Epidermal melanocyte (primary cell): ENCODE data around the gene L1CAM.

Experiments
- DNase-seq: peaks from one replicate; pipeline ENCODE4 v3.0.0; 2011; ENCODE audit warnings: low spot score; ENCODE audit not compliant: insufficient read length

L1CAM gene, protein sequence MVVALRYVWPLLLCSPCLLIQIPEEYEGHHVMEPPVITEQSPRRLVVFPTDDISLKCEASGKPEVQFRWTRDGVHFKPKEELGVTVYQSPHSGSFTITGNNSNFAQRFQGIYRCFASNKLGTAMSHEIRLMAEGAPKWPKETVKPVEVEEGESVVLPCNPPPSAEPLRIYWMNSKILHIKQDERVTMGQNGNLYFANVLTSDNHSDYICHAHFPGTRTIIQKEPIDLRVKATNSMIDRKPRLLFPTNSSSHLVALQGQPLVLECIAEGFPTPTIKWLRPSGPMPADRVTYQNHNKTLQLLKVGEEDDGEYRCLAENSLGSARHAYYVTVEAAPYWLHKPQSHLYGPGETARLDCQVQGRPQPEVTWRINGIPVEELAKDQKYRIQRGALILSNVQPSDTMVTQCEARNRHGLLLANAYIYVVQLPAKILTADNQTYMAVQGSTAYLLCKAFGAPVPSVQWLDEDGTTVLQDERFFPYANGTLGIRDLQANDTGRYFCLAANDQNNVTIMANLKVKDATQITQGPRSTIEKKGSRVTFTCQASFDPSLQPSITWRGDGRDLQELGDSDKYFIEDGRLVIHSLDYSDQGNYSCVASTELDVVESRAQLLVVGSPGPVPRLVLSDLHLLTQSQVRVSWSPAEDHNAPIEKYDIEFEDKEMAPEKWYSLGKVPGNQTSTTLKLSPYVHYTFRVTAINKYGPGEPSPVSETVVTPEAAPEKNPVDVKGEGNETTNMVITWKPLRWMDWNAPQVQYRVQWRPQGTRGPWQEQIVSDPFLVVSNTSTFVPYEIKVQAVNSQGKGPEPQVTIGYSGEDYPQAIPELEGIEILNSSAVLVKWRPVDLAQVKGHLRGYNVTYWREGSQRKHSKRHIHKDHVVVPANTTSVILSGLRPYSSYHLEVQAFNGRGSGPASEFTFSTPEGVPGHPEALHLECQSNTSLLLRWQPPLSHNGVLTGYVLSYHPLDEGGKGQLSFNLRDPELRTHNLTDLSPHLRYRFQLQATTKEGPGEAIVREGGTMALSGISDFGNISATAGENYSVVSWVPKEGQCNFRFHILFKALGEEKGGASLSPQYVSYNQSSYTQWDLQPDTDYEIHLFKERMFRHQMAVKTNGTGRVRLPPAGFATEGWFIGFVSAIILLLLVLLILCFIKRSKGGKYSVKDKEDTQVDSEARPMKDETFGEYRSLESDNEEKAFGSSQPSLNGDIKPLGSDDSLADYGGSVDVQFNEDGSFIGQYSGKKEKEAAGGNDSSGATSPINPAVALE

DNA sequence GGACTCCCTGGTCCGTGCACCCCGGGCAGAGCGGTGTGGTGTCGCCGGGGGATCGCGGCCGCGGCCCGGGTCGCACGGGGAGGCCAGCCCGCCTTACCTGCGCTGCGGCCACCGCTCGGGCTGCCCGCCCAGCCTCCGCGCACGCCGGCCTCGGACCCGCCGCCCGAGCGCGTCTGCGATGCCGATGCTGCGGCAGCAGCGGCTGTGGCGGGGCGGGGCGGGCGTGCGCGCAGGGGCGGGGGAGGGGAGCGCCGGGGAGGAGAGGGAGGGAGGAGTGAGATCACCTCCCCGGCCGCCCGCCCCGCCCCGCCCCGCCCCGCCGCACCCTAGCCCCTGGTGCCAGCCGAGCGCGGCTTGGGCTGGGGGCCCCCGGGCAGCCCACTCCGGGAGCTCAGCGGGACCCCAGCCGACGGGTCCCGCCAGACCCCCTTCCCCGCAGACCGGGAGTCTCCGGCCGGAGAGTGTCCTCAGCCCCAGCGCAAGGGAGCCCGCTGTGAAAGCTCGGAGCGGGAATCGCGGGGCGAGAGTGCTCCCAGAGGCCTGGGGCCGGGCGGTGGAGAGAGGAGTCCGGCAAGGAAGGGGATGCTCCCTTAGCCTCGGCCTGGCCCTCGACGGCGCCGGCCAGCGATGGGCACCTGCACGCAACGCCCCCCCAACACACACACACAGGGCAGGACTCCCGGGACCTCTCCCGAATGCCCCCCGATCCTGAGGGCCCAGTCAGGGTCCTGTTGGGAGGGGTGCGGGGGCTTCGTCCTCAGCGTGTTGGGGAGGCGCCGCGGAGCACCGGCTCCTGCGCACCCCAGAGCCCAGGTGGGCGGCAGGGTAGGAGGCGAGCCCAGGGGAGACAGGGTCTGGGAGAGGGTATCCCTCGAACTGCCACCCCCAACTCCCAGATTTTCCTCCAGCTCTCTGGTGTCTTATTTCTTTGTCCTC, at the start of gene L1CAM:
L1CAM (minus strand) TSS at position 206 of the 936 bp plus-strand sequence. CDS start 10,337 bp downstream, outside the sequence.
- no peak for DNase-seq

DNA sequence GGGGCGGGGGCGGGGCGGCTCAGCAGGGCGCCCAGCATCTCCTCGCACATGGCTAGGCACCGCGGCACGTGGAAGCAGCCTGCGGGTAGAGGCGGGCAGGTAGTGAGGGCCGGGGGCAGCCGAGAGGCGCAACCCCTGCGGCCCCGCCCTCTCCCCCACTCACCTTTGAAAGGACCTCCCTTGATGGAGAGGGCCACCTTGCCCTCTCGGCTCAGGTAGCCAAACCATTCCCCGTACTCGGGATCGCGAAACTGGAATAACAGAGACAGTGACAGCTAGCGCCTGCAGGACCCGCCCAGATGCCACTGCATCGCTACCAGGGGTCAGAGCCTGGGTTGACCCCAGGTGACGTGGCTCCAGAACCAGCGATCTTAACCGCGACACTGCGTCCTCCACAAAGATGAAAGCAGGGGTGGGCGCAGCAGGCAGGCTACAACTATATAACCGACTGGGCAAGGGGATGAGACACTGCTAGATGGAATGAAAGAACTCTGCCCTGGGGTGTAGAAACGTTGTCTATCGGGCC, 49.4 kb upstream of the L1CAM start:
- no peak for DNase-seq

DNA sequence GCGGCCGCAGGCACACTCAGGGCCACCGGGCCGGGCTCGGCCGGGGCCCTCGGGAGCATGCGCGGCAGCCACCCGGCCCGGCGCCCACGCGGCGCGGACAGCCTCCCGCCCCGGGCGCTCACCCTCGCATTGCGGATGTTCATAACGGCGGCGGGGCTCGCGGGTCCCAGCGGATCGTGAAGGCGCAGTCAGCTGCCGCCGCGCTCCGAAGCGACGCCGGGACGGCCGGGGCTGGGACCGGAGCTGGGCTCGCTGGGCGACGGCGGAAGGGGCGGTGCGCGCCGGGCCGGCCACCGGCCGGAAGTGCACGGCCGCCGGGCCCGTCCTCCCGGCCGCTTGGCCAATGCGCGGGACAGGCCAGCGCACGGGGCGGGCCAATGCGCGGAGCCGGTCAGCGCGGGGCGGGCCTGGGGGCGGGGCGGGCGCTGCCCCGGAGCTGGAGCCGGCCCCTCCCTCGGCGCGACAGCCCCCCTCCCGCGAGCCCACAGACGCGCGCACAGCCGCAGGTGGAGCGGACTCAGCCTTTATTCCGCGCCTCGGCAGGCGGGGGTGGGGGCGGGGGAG, 48.9 kb upstream of the L1CAM start, which contains the start of gene NAA10:
NAA10 (minus strand) TSS at position 276 of the 564 bp plus-strand sequence; CDS start at position 143, 133 bp downstream.
- DNase-seq, result peak; percentile 80

DNA sequence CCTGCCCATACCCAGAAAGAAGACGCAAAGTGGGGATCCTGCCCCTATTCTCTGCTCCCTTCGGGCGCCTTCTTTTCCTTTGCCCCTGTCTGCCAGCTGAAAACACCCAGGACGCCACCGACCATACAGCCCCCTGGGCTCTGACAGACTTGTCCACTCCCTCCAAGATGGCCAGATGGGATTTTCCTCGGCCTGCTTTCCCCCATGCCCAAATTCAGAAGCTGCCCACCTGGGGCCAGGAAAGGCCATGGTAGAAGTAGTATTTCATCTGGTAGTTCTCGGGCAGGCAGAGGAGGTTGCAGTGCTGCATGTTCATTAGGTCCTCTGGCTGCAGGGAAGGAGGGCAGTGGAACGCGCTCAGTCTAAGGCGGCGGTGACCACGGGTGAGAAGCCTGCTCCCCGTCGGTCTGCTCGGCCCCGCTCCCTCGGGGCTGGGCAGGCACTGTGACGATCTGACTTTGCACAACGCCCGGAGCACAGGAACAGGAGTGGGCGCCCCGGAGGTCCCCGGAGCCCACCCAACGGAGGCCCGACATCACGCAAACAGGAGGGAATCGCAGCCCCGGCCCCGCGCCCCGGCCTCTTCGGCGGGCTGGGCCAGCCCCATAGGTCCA, 48.3 kb upstream of the L1CAM start:
- no peak for DNase-seq

DNA sequence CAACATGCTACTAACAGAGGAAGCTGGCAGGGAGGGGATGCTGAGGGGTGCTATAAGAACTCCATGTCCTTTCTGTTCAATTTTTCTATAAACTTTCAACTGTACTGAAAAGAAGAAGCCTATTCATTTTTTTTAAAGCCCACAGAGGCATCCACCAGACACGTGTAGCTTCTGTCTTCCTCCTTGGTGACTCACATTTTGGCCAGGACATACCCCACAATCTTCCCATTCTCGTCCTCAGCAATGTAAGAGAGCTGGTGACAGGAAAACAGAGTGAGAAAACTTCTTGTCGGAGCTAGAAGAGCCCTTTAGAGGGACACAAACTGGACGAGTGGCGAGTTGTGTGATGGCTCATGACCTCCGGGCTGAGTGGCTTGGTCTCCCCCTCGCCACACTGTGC, 47.8 kb upstream of the L1CAM start:
- no peak for DNase-seq

DNA sequence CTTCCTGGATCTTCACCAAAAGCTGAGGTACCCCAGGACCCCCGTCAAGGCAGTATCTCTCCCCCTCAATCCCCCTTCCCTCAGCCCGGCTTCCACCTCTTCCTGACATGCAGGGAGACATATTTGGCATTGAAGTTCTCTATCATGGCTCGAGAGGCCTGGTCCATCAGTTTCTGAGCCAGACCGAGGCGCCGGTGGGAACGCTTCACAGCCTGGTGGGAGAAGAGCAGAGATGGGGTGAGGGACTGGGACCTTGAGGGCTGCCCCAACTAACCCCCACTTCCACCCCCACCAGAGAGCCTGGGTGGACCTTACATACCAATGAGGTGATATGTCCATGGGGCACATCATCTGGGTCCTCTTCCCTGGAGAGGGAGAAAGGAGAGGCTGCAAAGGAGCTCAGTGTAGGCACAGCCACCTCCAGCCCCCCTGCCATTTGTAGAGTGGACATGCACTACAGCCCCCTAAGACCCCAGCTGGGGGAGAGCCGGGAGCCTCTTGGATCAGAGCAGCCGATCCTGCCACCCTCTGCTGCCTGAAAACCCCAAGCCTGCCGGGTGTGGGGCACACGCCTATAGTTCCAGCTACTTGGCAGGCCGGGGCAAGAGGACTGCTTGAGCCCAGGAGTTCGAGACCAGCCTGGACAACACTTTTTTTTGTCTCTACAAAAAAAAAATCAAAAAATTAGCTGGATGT, 46.4 kb upstream of the L1CAM start:
- DNase-seq, result no peak

DNA sequence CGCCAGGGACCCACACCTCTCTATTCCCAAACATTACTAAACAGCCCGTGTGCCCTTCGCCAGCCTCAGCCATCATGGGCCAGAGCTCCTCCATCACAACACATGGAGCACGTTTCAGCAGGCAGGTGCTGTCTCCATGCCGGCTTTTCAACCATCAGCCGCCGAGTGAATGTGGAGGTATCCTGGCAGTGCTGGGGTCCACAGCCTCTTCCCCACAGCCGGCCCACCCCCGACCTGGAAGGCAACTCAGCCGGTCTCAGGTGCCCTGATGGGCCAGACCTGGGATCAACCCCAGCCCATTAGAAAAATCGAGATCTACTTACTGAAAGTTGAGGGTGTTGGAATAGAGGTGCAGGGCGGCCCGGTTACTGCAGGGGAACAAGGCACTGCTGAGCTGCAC, 45.8 kb upstream of the L1CAM start:
- no peak for DNase-seq

DNA sequence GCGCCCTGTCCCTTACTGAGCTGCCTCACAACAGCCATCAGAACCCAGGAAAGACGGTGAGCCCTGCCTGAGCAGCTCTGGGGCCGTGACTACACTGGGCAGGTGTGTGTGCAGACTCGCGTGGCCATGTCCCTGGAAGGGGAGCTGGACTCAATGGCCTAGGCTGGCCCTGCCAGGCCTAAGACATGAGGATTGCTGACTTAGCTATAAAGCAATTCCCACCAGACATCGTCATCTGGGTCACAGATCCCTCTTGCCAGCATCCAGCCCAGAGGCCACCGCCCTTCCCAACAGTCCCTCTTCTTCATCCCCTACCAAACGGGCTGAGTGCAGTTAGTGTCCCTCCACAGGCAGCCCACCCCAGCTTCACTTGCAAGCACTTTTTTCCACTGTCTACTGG, 45.2 kb upstream of the L1CAM start:
- no peak for DNase-seq

DNA sequence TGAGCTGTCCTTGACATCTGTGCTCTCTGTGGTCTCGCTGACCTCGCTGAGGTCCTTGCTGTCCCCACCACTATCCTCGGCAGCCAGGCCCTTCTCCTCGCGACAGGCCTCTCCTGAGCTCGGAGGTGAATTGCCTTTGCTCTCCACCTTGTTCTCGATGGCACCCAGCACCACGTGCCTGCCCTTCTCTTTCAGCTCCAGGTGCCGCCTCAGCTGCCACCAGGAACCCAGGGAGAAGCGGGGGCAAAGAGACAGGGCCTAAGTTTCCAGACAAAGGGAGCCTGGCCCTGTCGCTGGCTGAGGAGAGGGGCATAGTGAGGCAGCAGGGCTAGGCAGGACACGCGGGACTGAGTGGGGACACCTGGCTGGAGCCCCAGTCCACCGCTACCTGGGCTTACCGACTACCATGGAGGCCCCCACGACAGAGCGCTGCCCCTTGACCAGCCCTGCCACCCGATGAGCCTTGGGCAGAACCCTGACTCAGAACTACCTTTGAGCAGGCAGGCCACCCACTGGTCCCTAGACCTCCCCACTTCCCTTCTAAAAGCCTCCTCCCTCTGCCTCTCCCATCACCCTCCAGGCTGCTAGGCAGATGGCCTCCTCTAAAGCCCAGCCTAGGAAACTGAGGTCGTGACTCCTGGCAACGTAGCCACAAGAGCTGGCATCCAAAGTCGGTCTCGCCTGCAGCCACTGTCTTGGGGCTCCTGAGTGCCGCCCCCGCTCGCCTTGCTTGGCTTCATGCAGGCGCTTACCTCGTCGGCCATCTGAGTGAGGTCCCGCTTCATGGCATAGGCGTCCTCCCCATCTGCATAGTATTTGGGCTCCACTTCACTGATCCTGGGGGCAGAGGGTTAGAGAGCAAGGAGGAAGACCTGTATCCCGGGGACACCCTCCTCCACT, 44.3 kb upstream of the L1CAM start:
- no peak for DNase-seq

DNA sequence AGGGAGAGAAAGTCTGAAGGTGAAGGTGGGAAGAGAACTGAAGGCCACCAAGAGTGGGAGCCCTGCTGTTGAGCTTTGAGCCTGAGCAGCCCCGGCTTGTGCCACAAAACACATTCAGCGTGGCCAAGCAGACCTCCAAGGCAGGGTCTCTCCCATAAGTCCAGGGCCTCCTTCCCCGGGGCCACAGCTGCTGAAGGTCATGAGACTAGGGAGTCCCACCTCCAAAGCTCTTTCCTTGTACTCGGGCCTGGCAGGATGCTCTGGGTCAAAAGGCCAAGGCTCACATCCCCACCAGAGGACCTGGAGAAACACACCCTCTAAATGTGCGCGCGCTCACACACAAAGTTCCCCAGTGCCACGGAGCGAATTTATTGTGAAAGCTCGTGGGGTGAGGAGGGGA, 43.6 kb upstream of the L1CAM start:
- DNase-seq, result no peak

DNA sequence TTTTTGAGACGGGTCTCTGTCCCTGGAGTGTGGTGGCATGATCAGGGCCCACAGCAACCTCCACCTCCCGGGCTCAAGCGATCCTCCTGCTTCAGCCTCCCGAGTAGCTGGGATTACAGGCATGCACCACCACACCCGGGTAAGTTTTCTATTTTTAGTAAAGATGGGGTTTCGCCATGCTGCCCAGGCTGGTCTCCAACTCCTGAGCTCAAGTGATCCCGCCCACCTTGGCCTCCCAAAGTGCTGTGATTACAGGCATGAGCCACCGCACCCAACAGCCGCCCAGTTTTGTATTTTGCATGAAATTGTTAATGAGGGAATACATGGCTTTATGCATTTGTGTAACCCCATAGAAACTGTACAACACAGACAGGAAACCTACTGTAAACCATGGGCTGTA, 42.9 kb upstream of the L1CAM start:
- DNase-seq, result no peak

DNA sequence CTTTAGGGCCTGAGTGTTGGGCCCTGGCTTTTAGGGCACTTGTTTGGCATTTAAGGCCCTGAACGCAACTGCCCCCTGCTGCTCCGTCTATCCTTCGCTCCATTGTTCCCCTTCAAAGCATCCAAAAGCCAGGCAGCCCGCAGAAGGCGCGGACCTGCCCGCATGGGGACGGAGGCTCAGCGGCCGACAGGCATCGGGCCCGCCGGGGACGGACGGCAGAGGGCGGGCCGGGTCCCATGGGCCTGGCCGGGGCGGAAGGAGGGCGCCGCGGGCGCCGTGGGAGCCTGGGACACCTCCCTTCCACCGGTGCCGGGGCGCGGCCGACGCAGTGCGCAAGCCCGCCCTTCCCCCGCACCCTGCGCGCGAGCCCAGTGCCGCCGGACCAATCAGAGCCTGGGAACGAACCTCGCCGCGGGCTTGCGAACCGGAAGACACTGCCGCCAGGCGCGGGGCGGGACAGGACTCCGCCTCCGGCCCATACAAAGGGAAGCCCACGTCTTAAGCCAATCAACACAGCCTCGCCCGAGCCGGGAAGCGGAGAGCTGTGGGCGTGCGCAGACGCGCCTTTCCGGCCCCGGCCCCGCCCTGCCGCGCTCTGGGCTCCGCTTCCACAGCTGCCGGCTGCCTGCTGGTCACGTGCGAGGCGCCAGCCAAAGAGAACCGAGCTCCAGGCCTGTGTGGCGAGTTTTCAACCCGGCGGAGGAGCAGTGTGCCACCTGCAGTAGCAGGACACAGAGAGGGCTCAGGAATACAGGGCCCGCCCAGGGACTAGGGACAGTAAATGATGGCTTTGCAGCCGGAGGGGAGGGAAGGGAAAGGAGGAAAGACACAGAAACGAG, 42.2 kb upstream of the L1CAM start:
- peak; percentile 96 for DNase-seq

DNA sequence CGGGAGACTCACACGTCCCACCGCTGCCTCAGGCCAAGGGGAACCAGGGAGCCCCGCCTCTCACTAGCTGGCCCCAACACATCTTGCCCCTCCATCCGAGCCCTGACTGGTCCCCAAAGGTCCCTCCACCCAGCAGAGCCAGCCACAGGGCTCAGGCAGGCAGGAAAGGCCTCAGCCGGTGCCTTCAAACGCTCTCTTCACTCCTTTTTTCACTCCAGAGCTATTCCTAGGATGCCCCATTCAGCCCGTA, 41.6 kb upstream of the L1CAM start:
- DNase-seq, result no peak

DNA sequence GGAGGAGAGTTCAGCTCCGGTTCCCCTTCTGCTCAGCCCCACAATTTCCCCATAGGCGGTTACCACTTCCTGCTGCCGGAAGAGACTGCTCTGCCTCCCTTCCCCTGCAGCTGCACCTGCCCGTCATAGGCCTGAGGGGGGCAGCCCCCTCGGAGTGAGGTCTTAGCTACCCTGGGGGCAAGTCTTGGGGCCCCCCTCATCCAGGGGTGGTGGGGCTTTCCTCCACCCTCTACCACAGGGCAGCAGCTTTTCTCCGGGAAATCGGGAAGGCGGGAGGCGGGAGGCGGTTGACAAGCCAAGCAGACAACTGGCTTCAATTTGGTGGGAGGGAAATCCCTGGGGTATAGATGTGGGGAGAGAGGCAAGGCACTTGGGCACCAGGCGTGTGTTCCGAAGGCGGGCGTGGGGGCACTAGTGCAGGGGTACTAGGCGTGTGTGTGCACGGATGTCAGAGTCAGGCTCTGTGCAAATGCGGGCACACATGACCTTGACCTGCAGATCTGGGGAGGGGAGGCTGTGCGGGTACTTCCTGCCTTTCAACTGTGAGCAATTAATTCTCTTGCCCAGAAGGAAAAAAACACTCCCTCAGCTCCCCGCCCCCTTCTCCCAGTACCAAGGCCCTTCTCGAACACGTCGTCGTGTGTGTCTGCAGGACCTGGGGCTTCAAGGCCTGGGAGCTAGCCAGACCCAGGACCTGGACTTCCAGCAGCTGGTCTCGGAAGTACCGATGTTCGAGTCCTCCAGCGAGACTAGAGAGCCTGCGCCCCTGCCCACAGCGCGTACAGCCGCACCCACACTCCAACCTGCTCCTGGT, 41.1 kb upstream of the L1CAM start:
- no peak for DNase-seq

DNA sequence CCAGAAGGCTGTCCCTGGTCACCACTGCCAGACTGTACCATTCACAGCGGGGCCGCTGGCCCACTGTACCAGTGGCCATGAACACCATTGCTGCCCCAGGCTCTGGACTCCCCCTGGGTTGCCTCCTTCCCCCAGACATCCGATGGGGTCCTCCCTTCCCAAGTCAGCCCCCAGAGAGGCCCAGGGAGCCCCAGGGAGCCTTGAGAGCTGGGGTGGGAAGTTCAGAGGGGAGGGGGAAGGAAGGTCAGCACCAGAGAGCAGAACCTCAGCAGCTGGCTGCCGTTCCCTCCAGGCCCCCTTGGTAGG, 40.5 kb upstream of the L1CAM start:
- DNase-seq, result no peak

DNA sequence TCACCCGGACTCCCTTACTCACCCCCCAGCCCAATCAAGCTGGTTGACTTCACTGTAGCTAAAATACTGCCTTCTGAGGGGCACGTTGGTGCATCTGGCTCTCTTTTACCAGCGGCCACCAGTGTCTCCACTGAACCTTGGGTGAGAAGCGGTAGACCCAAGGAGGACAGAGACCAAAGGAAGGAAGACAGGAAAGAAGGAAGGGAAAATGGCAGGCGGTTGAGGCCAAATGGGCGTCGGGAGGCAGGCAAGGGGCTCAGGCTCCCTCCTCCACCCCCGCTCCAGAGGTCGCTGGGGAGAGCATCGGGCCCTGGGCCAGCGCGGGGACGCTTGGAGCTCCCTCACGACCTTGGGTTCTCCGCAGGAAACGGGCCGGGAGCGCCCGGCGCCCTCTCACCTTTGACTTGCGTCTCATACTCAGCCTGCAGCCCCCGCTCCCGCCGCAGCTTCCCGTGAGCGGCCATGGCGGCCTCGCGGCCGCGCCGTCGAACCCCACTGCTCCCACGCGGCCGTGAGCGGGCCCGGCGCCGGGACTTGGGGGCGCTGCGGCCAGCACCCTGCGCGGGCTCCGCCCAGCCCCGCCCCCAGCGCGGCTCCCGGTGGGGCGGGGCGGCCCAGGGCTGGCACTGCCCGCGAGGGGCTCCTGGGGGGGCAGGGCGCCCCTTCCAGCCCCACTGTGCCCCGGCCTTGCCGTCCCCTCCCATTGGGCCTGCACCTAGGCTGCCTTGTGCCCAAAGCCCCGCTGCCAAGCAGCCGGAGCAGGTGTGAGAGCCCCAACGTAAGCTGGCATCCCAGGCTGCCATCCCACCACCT, 40.0 kb upstream of the L1CAM start, which contains the start of gene ARHGAP4:
ARHGAP4 (minus strand) TSS at position 526 of the 813 bp plus-strand sequence; CDS start at position 464, 62 bp downstream.
- no peak for DNase-seq
